Esophagus muscularis mucosa (tissue), 4 donors: ENCODE results near the gene BRSK2. TPM values are rescaled to one million over a fixed set of nuclear protein-coding genes. Genes with fewer than 3 reads are reported as not detected.
A peak's percentile ranks its signal among the peaks of the same experiment; 100 is the strongest.
"Not testable (repeated sequence)": the region's sequence is repeated elsewhere in the genome, so short reads cannot be mapped to it uniquely, and the experiment has no call there.

Source experiments
- DNase-seq: peaks from one replicate; pipeline ENCODE4 v3.0.0-alpha.2; 2017; ENCODE audit errors: extremely low spot score
- H3K27ac ChIP-seq, 4 donors: fragments of 200-600 bp; sonication (generic); replicated peaks in 1 of 4; 1 replicate in 3 of 4; 2 replicates in 1 of 4; pipeline ENCODE4 v1.5.1; 2016 to 2019; ENCODE audit warnings: mild to moderate bottlenecking in 1 of 4
- H3K27me3 ChIP-seq, 4 donors: fragments of 200-600 bp; sonication (generic); one replicate each; pipeline versions ENCODE4 v1.5.1 to v1.6.0; 2016 to 2019
- H3K36me3 ChIP-seq, 4 donors: fragments of 200-600 bp; sonication (generic); one replicate each; pipeline ENCODE4 v1.5.1; 2016 to 2019
- H3K4me1 ChIP-seq, 4 donors: fragments of 200-600 bp; sonication (generic); one replicate each; pipeline ENCODE4 v1.5.1; 2016 to 2019
- H3K4me3 ChIP-seq, 4 donors: fragments of 200-600 bp; sonication (generic); 1 replicate in 2 of 4; 2 replicates in 2 of 4; pipeline ENCODE4 v1.5.1; 2016 to 2019; ENCODE audit warnings: mild to moderate bottlenecking in 4 of 4, moderate library complexity in 1 of 4
- H3K9me3 ChIP-seq, 4 donors: fragments of 200-600 bp; sonication (generic); 1 replicate in 3 of 4; 2 replicates in 1 of 4; pipeline ENCODE4 v1.5.1; 2016 to 2019
- EP300 ChIP-seq: sonication (generic); formaldehyde crosslinking; IDR thresholded peaks from one replicate; pipeline ENCODE4 v1.6.1; 2017; ENCODE audit warnings: antibody characterized with exemption
- POLR2A ChIP-seq: fragments of 450-650 bp; IDR thresholded peaks from one replicate; pipeline ENCODE4 v1.6.1; 2017; ENCODE audit warnings: antibody characterized with exemption, moderate library complexity, mild to moderate bottlenecking, low read depth
- POLR2AphosphoS5 ChIP-seq, 2 donors: sonication (generic); formaldehyde crosslinking; IDR thresholded peaks; one replicate each; pipeline ENCODE4 v1.6.1; 2017; ENCODE audit warnings: antibody characterized with exemption in 2 of 2
- WGBS: methylation state at CpG from one replicate; pipeline ENCODE4 v1.1.5; 2018; 5-methylcytosine and 5-hydroxymethylcytosine counted together
- intact Hi-C: fragments of 100-400 bp; cut with DNase I; formaldehyde crosslinking; loops from one replicate; pipeline ENCODE4 v1.15.1; 2023
- total RNA-seq, 4 donors: library from RNA; depleted of rRNA; stranded (reverse); fragments of >200 nt; gene quantifications; one replicate each; pipeline versions ENCODE4 v1.1.0 to v1.2.1, GENCODE V29; 2016
- TF ChIP-seq, protein P1 (sequence below), 3 experiments: fragments of 200-600 bp in 2 of 3; fragments of 450-650 bp in 1 of 3; sonication (generic) in 2 of 3; IDR thresholded peaks; one replicate each; pipeline ENCODE4 v1.5.1; 2017 to 2019; ENCODE audit warnings: antibody characterized with exemption in 3 of 3, mild to moderate bottlenecking in 2 of 3, moderate library complexity in 1 of 3

Gene BRSK2
- total RNA-seq, 4 donors from 2014 or later = 1.0 to 3.3 (median 2.8) TPM

DNA sequence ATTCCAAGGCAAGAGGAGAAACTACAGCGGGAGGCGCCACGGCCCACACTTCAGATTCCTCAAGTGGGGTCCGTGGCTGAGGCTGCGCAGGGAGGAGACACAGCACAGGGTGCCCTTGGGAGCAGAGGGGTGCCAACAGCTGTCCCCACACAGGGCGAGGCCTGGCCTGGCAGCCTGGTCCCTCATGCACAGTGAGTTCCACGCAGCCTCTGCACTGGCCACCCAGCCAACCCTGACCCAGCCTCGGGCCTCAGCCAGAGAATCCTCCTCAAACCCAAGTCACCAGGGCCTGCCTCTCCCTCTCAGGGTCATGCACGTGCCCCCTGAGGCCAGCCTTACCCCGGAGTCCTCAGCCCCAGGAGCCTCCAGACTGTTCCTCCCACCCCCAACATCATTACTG is 119.3 kb downstream of the BRSK2 start:
- Histone ChIP-seq H3K9me3 (no peaks in the 10 kb centered on the region), H3K36me3 (no peaks in the 10 kb centered on the region), H3K4me3 (no peak overlapping the region), H3K27me3 (no peaks in the 10 kb centered on the region), H3K27ac (peak overlapping the region in 1 of 4 donors; percentile 2), H3K4me1 (peaks cover 56 to 93% (median 81%) of the 10 kb centered on the region in 4 donors)
- TF ChIP-seq POLR2AphosphoS5 (IDR thresholded peaks at IDR 0.05) (no peak), POLR2A (no peak)
- 93% methylated on average over 9 of the region's 10 CpGs for WGBS
- intact Hi-C loops = no loop called here
- no peak for DNase-seq

DNA sequence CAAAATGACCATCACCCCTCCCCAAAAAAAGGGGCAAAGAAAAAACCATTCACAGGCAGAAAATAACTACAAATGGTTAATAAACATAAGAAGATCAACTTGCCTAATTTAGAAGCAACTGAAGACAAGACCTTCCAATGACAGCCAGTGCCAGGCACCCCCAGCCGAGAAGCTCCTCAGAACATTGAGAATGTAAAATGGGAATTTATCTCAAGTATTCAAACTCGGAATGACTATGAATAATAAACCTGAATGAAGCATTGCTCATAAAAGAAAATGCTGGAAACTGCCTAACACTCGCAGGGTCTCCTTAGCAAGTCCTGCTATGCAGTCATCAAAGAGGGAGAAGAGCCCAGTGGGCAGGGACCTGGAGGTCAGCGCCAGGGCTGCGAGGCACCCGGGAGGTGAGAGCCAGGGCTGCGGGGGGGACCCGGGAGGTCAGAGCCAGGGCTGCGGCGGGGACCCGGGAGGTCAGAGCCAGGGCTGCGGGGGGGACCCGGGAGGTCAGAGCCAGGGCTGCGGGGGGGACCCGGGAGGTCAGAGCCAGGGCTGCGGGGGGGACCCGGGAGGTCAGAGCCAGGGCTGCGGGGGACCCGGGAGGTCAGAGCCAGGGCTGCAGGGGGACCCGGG is 120.0 kb downstream of the BRSK2 start:
- intact Hi-C loops = no loop called here
- Histone ChIP-seq H3K4me3 (no peak overlapping the region), H3K4me1 (peaks cover 57 to 93% (median 81%) of the 10 kb centered on the region in 4 donors), H3K27me3 (no peaks in the 10 kb centered on the region), H3K36me3 (no peaks in the 10 kb centered on the region), H3K9me3 (no peaks in the 10 kb centered on the region), H3K27ac (no peak overlapping the region)
- TF ChIP-seq POLR2A = no peak
- no peak for TF ChIP-seq POLR2AphosphoS5 (IDR thresholded peaks at IDR 0.05)
- WGBS = 77% methylated on average over 14 of the region's 20 CpGs
- DNase-seq = no peak

DNA sequence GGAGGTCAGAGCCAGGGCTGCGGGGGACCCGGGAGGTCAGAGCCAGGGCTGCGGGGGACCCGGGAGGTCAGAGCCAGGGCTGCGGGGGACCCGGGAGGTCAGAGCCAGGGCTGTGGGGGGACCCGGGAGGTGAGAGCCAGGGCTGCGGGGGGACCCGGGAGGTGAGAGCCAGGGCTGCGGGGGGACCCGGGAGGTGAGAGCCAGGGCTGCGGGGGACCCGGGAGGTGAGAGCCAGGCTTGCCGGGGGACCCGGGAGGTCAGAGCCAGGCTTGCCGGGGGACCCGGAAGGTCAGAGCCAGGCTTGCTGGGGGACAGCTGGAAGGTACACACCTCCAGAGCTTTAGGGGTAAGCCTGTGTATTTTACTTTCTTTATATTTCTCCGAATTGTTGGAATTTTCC is 120.6 kb downstream of the BRSK2 start:
- WGBS = 94% methylated on average over 4 of the region's 18 CpGs
- DNase-seq, H3K27ac ChIP-seq, H3K27me3 ChIP-seq, H3K4me3 ChIP-seq, H3K36me3 ChIP-seq, H3K9me3 ChIP-seq, intact Hi-C loops: not testable (repeated sequence)
- H3K4me1 ChIP-seq = peaks cover 63 to 93% (median 84%) of the 10 kb centered on the region in 4 donors

DNA sequence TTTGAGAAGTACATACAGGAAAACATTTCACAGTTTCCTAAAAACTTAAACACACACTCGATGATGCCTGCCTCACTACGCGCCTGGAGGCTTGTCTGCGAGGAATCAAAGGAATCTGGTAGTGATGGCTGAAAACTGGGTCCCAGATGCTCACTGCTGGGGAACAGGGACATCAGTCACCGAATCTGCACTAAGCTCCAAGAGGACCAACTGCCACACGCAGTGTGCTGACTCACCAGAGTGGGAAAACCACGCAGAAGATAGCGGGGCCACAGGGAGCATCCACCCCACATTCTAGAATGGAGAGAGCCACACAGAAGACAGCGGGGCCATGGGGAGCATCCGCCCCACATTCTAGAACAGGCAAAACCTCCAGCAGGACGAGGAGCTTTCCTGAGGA is 121.2 kb downstream of the BRSK2 start:
- no peaks in the 10 kb centered on the region for H3K9me3 ChIP-seq
- intact Hi-C loops = no loop called here
- no peak for DNase-seq
- no peak overlapping the region for H3K4me3 ChIP-seq
- H3K27ac ChIP-seq = no peak overlapping the region
- 80% methylated on average over 6 of the region's 11 CpGs for WGBS
- no peaks in the 10 kb centered on the region for H3K36me3 ChIP-seq
- H3K4me1 ChIP-seq = peaks cover 66 to 93% (median 84%) of the 10 kb centered on the region in 4 donors
- H3K27me3 ChIP-seq = no peaks in the 10 kb centered on the region
- TF ChIP-seq, protein P1, sequence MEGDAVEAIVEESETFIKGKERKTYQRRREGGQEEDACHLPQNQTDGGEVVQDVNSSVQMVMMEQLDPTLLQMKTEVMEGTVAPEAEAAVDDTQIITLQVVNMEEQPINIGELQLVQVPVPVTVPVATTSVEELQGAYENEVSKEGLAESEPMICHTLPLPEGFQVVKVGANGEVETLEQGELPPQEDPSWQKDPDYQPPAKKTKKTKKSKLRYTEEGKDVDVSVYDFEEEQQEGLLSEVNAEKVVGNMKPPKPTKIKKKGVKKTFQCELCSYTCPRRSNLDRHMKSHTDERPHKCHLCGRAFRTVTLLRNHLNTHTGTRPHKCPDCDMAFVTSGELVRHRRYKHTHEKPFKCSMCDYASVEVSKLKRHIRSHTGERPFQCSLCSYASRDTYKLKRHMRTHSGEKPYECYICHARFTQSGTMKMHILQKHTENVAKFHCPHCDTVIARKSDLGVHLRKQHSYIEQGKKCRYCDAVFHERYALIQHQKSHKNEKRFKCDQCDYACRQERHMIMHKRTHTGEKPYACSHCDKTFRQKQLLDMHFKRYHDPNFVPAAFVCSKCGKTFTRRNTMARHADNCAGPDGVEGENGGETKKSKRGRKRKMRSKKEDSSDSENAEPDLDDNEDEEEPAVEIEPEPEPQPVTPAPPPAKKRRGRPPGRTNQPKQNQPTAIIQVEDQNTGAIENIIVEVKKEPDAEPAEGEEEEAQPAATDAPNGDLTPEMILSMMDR (IDR thresholded peaks at IDR 0.05) = no peak
- TF ChIP-seq EP300 (no peak), POLR2AphosphoS5 (IDR thresholded peaks at IDR 0.05) (no peak), POLR2A (no peak)

DNA sequence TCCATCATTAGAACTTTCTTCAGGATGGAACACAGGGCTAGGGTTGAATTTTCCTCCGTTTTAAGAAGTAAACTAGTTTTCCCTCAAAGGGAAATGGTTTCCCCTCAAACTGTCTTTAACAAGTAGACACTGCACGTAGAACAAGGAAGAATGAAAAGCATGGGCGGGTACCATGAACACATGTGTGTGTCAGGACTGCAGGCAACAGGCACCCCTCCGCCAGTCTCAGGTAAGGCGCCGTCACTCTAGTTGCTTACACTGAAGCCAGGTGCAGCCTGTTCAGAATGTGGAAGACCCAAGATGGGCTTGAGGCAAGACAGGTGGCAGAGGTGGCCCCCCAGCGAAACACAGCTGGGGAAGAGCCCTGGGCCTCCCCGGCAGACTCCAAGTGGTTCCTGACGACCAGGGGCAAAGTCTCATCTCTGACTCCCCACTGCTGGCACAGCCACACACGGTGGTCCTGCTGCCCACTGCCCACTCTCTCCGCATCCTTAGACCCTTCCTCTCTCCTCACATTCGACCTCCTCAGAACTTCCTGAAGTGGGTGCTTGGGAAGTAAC is 122.3 kb downstream of the BRSK2 start:
- H3K4me1 ChIP-seq = peaks cover 58 to 94% (median 84%) of the 10 kb centered on the region in 4 donors
- peak overlapping the region in 1 of 4 donors; percentile 8 for H3K27ac ChIP-seq
- WGBS = 80% methylated on average over 9 of the region's 12 CpGs
- no peaks in the 10 kb centered on the region for H3K36me3 ChIP-seq
- intact Hi-C loops = no loop called here
- DNase-seq = no peak
- no peak overlapping the region for H3K4me3 ChIP-seq
- no peaks in the 10 kb centered on the region for H3K27me3 ChIP-seq
- TF ChIP-seq, protein P1 (IDR thresholded peaks at IDR 0.05) = no peak
- TF ChIP-seq EP300 = no peak
- no peak for TF ChIP-seq POLR2AphosphoS5 (IDR thresholded peaks at IDR 0.05)
- TF ChIP-seq POLR2A = no peak
- H3K9me3 ChIP-seq = no peaks in the 10 kb centered on the region

Other genes starting within 250 kb of the BRSK2 start
- under 1 TPM in 3 of 4 donors, not detected in 1; under 0.01 TPM for gene MUC5AC, start 232.0 kb upstream of the BRSK2 start, total RNA-seq
- gene MUC5B, start 166.9 kb upstream of the BRSK2 start, total RNA-seq = under 1 TPM in 3 of 4 donors, not detected in 1; under 0.01 to 0.45 (median 0.06) TPM
- gene TOLLIP, start 80.3 kb upstream of the BRSK2 start, total RNA-seq = 10 to 100 TPM; 33.2 to 71.6 (median 58.6) TPM
- 100 to 1,000 TPM in 2 of 4 donors, 10 to 100 TPM in 2; 66.6 to 115 (median 89.5) TPM for gene MOB2, start 96.8 kb downstream of the BRSK2 start, total RNA-seq
- 1 to 10 TPM; 2.5 to 8.5 (median 4.8) TPM for gene DUSP8, start 182.3 kb downstream of the BRSK2 start, total RNA-seq
- gene KRTAP5-1, start 195.3 kb downstream of the BRSK2 start, total RNA-seq = not detected
- not detected for gene KRTAP5-2, start 208.4 kb downstream of the BRSK2 start, total RNA-seq
- not detected for gene KRTAP5-3, start 218.5 kb downstream of the BRSK2 start, total RNA-seq
- gene KRTAP5-4, start 232.2 kb downstream of the BRSK2 start, total RNA-seq = not detected
- gene KRTAP5-5, start 239.8 kb downstream of the BRSK2 start, total RNA-seq = not detected